Measurements from ENCODE around the gene FAM174C. TPM values are rescaled to one million over a fixed set of nuclear protein-coding genes. Genes with fewer than 3 reads are reported as not detected.
A peak's percentile ranks its signal among the peaks of the same experiment; 100 is the strongest.

The FAM174C gene
- polyA plus RNA-seq, 1 of the 3 experiments (the other 2 are of a cell fraction): 78.0 TPM

DNA sequence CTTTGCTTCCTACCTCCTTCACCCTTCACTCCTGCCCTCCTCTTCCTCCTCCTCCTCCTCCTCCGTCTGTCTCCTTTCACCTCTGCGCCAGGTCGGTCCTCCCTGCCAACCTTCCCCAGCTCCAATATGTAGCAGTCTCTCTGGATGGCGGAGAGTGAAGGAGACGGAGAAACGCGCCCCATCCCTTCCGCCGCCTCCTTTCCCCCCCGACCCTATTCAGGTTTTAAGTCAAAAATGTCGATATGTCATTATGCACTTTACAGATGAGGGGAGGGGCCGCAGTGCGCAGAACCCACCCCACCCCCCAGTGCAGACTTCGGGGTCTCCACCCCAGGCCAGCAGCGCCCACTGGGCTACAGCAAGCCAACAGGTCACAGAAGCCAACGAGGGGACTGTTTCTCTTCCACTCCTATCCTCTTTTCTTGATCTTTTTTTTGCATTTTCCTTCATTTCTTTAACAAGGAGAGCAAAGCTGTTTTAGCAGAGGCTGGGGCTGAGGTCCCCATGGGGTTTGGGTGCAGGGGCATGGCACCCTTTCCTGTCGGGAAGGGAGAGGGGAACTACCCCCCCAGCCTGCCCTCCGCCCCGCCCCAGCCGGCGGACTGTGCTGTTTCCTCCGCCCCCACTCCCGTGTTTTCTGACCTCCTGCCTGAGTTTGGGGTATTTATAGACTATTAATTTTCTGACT is 17.7 kb upstream of the FAM174C start:
- no peak for TF ChIP-seq POLR2AphosphoS5 (IDR thresholded peaks at IDR 0.05; ENCODE audit: low read depth, low read length)
- TF ChIP-seq, protein P1, sequence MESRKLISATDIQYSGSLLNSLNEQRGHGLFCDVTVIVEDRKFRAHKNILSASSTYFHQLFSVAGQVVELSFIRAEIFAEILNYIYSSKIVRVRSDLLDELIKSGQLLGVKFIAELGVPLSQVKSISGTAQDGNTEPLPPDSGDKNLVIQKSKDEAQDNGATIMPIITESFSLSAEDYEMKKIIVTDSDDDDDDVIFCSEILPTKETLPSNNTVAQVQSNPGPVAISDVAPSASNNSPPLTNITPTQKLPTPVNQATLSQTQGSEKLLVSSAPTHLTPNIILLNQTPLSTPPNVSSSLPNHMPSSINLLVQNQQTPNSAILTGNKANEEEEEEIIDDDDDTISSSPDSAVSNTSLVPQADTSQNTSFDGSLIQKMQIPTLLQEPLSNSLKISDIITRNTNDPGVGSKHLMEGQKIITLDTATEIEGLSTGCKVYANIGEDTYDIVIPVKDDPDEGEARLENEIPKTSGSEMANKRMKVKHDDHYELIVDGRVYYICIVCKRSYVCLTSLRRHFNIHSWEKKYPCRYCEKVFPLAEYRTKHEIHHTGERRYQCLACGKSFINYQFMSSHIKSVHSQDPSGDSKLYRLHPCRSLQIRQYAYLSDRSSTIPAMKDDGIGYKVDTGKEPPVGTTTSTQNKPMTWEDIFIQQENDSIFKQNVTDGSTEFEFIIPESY (IDR thresholded peaks at IDR 0.05; ENCODE audit: borderline replicate concordance, low read depth): no peak
- no peak for TF ChIP-seq MXI1 (IDR thresholded peaks at IDR 0.05; ENCODE audit: low read depth, low read length)
- no peak for TF ChIP-seq GATA2 (CRISPR knock-in tag; IDR thresholded peaks at IDR 0.05)
- no peak for TF ChIP-seq EP300 (IDR thresholded peaks at IDR 0.05; ENCODE audit: borderline replicate concordance in 1 of 2, low read depth in 1 of 2, low read length in 1 of 2)
- no peak for TF ChIP-seq TAF1 (IDR thresholded peaks at IDR 0.05; ENCODE audit: borderline replicate concordance, low read depth, low read length)
- TF ChIP-seq YY1 (IDR thresholded peaks at IDR 0.05; ENCODE audit: low read depth): no peak
- TF ChIP-seq MEF2A (IDR thresholded peaks at IDR 0.05; ENCODE audit: borderline replicate concordance, low read depth): no peak
- no peak for TF ChIP-seq FOXM1 (IDR thresholded peaks at IDR 0.05; ENCODE audit: low read depth)
- no peak for TF ChIP-seq RCOR1 (IDR thresholded peaks at IDR 0.05; ENCODE audit: low read length)
- no peak for TF ChIP-seq JUND (IDR thresholded peaks at IDR 0.05)
- TF ChIP-seq RAD21 (IDR thresholded peaks at IDR 0.05; ENCODE audit: low read length): no peak
- TF ChIP-seq, protein P2, sequence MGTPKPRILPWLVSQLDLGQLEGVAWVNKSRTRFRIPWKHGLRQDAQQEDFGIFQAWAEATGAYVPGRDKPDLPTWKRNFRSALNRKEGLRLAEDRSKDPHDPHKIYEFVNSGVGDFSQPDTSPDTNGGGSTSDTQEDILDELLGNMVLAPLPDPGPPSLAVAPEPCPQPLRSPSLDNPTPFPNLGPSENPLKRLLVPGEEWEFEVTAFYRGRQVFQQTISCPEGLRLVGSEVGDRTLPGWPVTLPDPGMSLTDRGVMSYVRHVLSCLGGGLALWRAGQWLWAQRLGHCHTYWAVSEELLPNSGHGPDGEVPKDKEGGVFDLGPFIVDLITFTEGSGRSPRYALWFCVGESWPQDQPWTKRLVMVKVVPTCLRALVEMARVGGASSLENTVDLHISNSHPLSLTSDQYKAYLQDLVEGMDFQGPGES (IDR thresholded peaks at IDR 0.05; ENCODE audit: low read depth, low read length): no peak
- TF ChIP-seq, protein P3, sequence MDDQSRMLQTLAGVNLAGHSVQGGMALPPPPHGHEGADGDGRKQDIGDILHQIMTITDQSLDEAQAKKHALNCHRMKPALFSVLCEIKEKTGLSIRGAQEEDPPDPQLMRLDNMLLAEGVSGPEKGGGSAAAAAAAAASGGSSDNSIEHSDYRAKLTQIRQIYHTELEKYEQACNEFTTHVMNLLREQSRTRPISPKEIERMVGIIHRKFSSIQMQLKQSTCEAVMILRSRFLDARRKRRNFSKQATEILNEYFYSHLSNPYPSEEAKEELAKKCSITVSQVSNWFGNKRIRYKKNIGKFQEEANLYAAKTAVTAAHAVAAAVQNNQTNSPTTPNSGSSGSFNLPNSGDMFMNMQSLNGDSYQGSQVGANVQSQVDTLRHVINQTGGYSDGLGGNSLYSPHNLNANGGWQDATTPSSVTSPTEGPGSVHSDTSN (IDR thresholded peaks at IDR 0.05): no peak
- no peak for TF ChIP-seq CHD2 (IDR thresholded peaks at IDR 0.05; ENCODE audit: low read length, partially characterized antibody)
- TF ChIP-seq EZH2phosphoT487 (IDR thresholded peaks at IDR 0.05; ENCODE audit: borderline replicate concordance, low read depth): no peak
- no peak for TF ChIP-seq FOXJ3 (CRISPR knock-in tag; IDR thresholded peaks at IDR 0.05)
- Histone ChIP-seq H4K20me1 (ENCODE audit: insufficient read depth) (peaks cover 56% of the 10 kb centered on the region), H3K4me2 (peak overlapping the region; percentile 23; the same call in 1 of the 2 replicates), H3K9me2 (no peaks in the 10 kb centered on the region), H2AFZ (ENCODE audit: low read depth) (no peak overlapping the region), H3K4me3 (ENCODE audit: low read depth in 2 of 2, low read length in 1 of 2) (no peak overlapping the region), H3K36me3 (replicated peaks in 1 of 2; ENCODE audit: control insufficient read depth in 1 of 2, insufficient read depth in 2 of 2, low read length in 1 of 2) (peaks cover 41 to 53% of the 10 kb centered on the region in 2 experiments), H3K27ac (ENCODE audit: low read depth in 2 of 2, low read length in 1 of 2) (peak overlapping the region; percentile 83 to 90), H3K4me1 (ENCODE audit: control insufficient read depth in 1 of 2, insufficient read depth in 2 of 2, low read depth in 1 of 2, low read length in 1 of 2) (peaks cover 54 to 67% of the 10 kb centered on the region in 2 experiments), H3K79me2 (ENCODE audit: insufficient read depth) (peaks cover 69% of the 10 kb centered on the region), H3F3A (replicated peaks; ENCODE audit: insufficient read depth) (peaks cover 65% of the 10 kb centered on the region), H3K27me3 (ENCODE audit: insufficient read depth) (no peaks in the 10 kb centered on the region), H3K9ac (peak overlapping the region; percentile 25; the same call in 1 of the 2 replicates), H3K9me3 (no peaks in the 10 kb centered on the region)
- 78% methylated on average over 23 of the region's 23 CpGs for WGBS (ENCODE audit: low lambda C conversion rate)
- no peak for DNase-seq
- ChIA-PET POLR2A (interaction anchor here (4.8 kb wide), 1 partner anchor 12 kb away, joined by 34 read pairs; the partner anchor contains the start of gene CIRBP), CTCF (interaction anchor here (7.8 to 18.6 kb wide), 2 partner anchors 8 to 15 kb away, joined by 99 to 594 read pairs; partner anchors contain the start of gene ATP5F1D)

Measured in SK-N-SH (cell line).